Measurements from ENCODE around the gene SYT17.

GRCh38 chr16:19173059-19173458 lies 5.0 kb downstream of the SYT17 start:
- TF ChIP-seq CTCF (IDR thresholded peaks at IDR 0.05) = no peak
- no peak for TF ChIP-seq ZFX (IDR thresholded peaks at IDR 0.05; ENCODE audit: borderline replicate concordance)
